ENCODE data around the gene TMEM94.
A peak's percentile ranks its signal among the peaks of the same experiment; 100 is the strongest.
"Not testable (repeated sequence)": the region's sequence is repeated elsewhere in the genome, so short reads cannot be mapped to it uniquely, and the experiment has no call there.

TMEM94 gene

GRCh38 chr17:75430159-75430974, 26.1 kb upstream of the TMEM94 start:
- peaks cover 24% of the 10 kb centered on the region for H3K4me1 ChIP-seq (ENCODE audit: insufficient read depth, low read length)
- H3K4me3 ChIP-seq (ENCODE audit: low read depth in 1 of 2, low read length in 2 of 2): no peak overlapping the region
- H3K27ac ChIP-seq (ENCODE audit: low read depth, low read length): peak overlapping the region; percentile 42
- no peaks in the 10 kb centered on the region for H3K9me3 ChIP-seq (ENCODE audit: low read length)
- H3K9ac ChIP-seq (ENCODE audit: low read length): no peak overlapping the region
- no peaks in the 10 kb centered on the region for H3K27me3 ChIP-seq (ENCODE audit: control insufficient read depth in 1 of 2, insufficient read depth in 2 of 2, low read length in 2 of 2)
- no peaks in the 10 kb centered on the region for H3K36me3 ChIP-seq (ENCODE audit: insufficient read depth, low read length)

- Histone ChIP-seq H3K4me1 (ENCODE audit: insufficient read depth, low read length) (peaks cover 18% of the 10 kb centered on the region), H3K9ac (ENCODE audit: low read length) (no peak overlapping the region), H3K9me3 (ENCODE audit: low read length) (no peaks in the 10 kb centered on the region), H3K27me3 (ENCODE audit: control insufficient read depth in 1 of 2, insufficient read depth in 2 of 2, low read length in 2 of 2) (no peaks in the 10 kb centered on the region), H3K4me3 (ENCODE audit: low read depth in 1 of 2, low read length in 2 of 2) (no peak overlapping the region), H3K36me3 (ENCODE audit: insufficient read depth, low read length) (no peaks in the 10 kb centered on the region), H3K27ac (ENCODE audit: low read depth, low read length) (no peak overlapping the region)
Measured at GRCh38 chr17:75433218-75433783, 23.1 kb upstream of the TMEM94 start.

- not testable (repeated sequence) for H3K9me3 ChIP-seq (ENCODE audit: low read length); H3K4me1 ChIP-seq (ENCODE audit: insufficient read depth, low read length); H3K27me3 ChIP-seq (ENCODE audit: control insufficient read depth in 1 of 2, insufficient read depth in 2 of 2, low read length in 2 of 2); H3K9ac ChIP-seq (ENCODE audit: low read length); H3K36me3 ChIP-seq (ENCODE audit: insufficient read depth, low read length); H3K4me3 ChIP-seq (ENCODE audit: low read depth in 1 of 2, low read length in 2 of 2); H3K27ac ChIP-seq (ENCODE audit: low read depth, low read length)
Measured at GRCh38 chr17:75434433-75434832, 22.0 kb upstream of the TMEM94 start.

GRCh38 chr17:75437404-75437803, 19.0 kb upstream of the TMEM94 start:
- H3K9ac ChIP-seq (ENCODE audit: low read length); H3K36me3 ChIP-seq (ENCODE audit: insufficient read depth, low read length); H3K9me3 ChIP-seq (ENCODE audit: low read length); H3K4me3 ChIP-seq (ENCODE audit: low read depth in 1 of 2, low read length in 2 of 2); H3K4me1 ChIP-seq (ENCODE audit: insufficient read depth, low read length); H3K27me3 ChIP-seq (ENCODE audit: control insufficient read depth in 1 of 2, insufficient read depth in 2 of 2, low read length in 2 of 2); H3K27ac ChIP-seq (ENCODE audit: low read depth, low read length): not testable (repeated sequence)

GRCh38 chr17:75439287-75439686, 17.1 kb upstream of the TMEM94 start:
- no peaks in the 10 kb centered on the region for H3K36me3 ChIP-seq (ENCODE audit: insufficient read depth, low read length)
- no peaks in the 10 kb centered on the region for H3K27me3 ChIP-seq (ENCODE audit: control insufficient read depth in 1 of 2, insufficient read depth in 2 of 2, low read length in 2 of 2)
- H3K9me3 ChIP-seq (ENCODE audit: low read length): no peaks in the 10 kb centered on the region
- H3K27ac ChIP-seq (ENCODE audit: low read depth, low read length): no peak overlapping the region
- H3K9ac ChIP-seq (ENCODE audit: low read length): no peak overlapping the region
- peaks cover 5% of the 10 kb centered on the region for H3K4me1 ChIP-seq (ENCODE audit: insufficient read depth, low read length)
- no peak overlapping the region for H3K4me3 ChIP-seq (ENCODE audit: low read depth in 1 of 2, low read length in 2 of 2)

GRCh38 chr17:75440738-75441448, 15.5 kb upstream of the TMEM94 start:
- Histone ChIP-seq H3K36me3 (ENCODE audit: insufficient read depth, low read length) (no peaks in the 10 kb centered on the region), H3K9ac (ENCODE audit: low read length) (no peak overlapping the region), H3K4me3 (ENCODE audit: low read depth in 1 of 2, low read length in 2 of 2) (no peak overlapping the region), H3K9me3 (ENCODE audit: low read length) (no peaks in the 10 kb centered on the region), H3K4me1 (ENCODE audit: insufficient read depth, low read length) (peaks cover 7% of the 10 kb centered on the region), H3K27me3 (ENCODE audit: control insufficient read depth in 1 of 2, insufficient read depth in 2 of 2, low read length in 2 of 2) (no peaks in the 10 kb centered on the region), H3K27ac (ENCODE audit: low read depth, low read length) (no peak overlapping the region)

- Histone ChIP-seq H3K9ac (ENCODE audit: low read length) (no peak overlapping the region), H3K4me3 (ENCODE audit: low read depth in 1 of 2, low read length in 2 of 2) (no peak overlapping the region), H3K36me3 (ENCODE audit: insufficient read depth, low read length) (no peaks in the 10 kb centered on the region), H3K4me1 (ENCODE audit: insufficient read depth, low read length) (peaks cover 7% of the 10 kb centered on the region), H3K9me3 (ENCODE audit: low read length) (no peaks in the 10 kb centered on the region), H3K27me3 (ENCODE audit: control insufficient read depth in 1 of 2, insufficient read depth in 2 of 2, low read length in 2 of 2) (no peaks in the 10 kb centered on the region), H3K27ac (ENCODE audit: low read depth, low read length) (no peak overlapping the region)
Measured at GRCh38 chr17:75442168-75443103, 14.0 kb upstream of the TMEM94 start.

- Histone ChIP-seq H3K9ac (ENCODE audit: low read length) (no peak overlapping the region), H3K27ac (ENCODE audit: low read depth, low read length) (no peak overlapping the region), H3K36me3 (ENCODE audit: insufficient read depth, low read length) (no peaks in the 10 kb centered on the region), H3K4me3 (ENCODE audit: low read depth in 1 of 2, low read length in 2 of 2) (no peak overlapping the region), H3K9me3 (ENCODE audit: low read length) (no peaks in the 10 kb centered on the region), H3K27me3 (ENCODE audit: control insufficient read depth in 1 of 2, insufficient read depth in 2 of 2, low read length in 2 of 2) (no peaks in the 10 kb centered on the region), H3K4me1 (ENCODE audit: insufficient read depth, low read length) (peaks cover 7% of the 10 kb centered on the region)
Measured at GRCh38 chr17:75445296-75445695, 11.1 kb upstream of the TMEM94 start.

GRCh38 chr17:75445896-75446295, 10.5 kb upstream of the TMEM94 start:
- not testable (repeated sequence) for H3K4me1 ChIP-seq (ENCODE audit: insufficient read depth, low read length); H3K36me3 ChIP-seq (ENCODE audit: insufficient read depth, low read length); H3K4me3 ChIP-seq (ENCODE audit: low read depth in 1 of 2, low read length in 2 of 2); H3K27ac ChIP-seq (ENCODE audit: low read depth, low read length); H3K9me3 ChIP-seq (ENCODE audit: low read length); H3K9ac ChIP-seq (ENCODE audit: low read length); H3K27me3 ChIP-seq (ENCODE audit: control insufficient read depth in 1 of 2, insufficient read depth in 2 of 2, low read length in 2 of 2)

- no peaks in the 10 kb centered on the region for H3K27me3 ChIP-seq (ENCODE audit: control insufficient read depth in 1 of 2, insufficient read depth in 2 of 2, low read length in 2 of 2)
- no peak overlapping the region for H3K9ac ChIP-seq (ENCODE audit: low read length)
- H3K27ac ChIP-seq (ENCODE audit: low read depth, low read length): no peak overlapping the region
- no peaks in the 10 kb centered on the region for H3K36me3 ChIP-seq (ENCODE audit: insufficient read depth, low read length)
- H3K4me1 ChIP-seq (ENCODE audit: insufficient read depth, low read length): peaks cover 7% of the 10 kb centered on the region
- H3K4me3 ChIP-seq (ENCODE audit: low read depth in 1 of 2, low read length in 2 of 2): no peak overlapping the region
- H3K9me3 ChIP-seq (ENCODE audit: low read length): no peaks in the 10 kb centered on the region
Measured at GRCh38 chr17:75447951-75448856, 8.2 kb upstream of the TMEM94 start.

Measured in muscle layer of colon (tissue), 2 donors.